Upper lobe of left lung (tissue), 6 donors: ENCODE data around the gene WTAP. TPM values are rescaled to one million over a fixed set of nuclear protein-coding genes. Genes with fewer than 3 reads are reported as not detected.

ENCODE experiments used
- ATAC-seq, 2 donors: fragments of 200-7000 bp; cut with Tn5 transposase; one replicate each; pipeline ENCODE4 v1.9.1; 2022; ENCODE audit warnings: mild to moderate bottlenecking in 2 of 2, moderate library complexity in 2 of 2; ENCODE audit not compliant: low FRiP score in 2 of 2
- DNase-seq, 2 donors: peaks; one replicate each; pipeline ENCODE4 v3.0.0-alpha.2; 2019 to 2020
- H3K27ac ChIP-seq, 4 donors: fragments of 200-600 bp; sonication (generic); one replicate each; pipeline ENCODE4 v1.5.1; 2016 to 2019
- H3K27me3 ChIP-seq, 4 donors: fragments of 200-600 bp; sonication (generic); one replicate each; pipeline ENCODE4 v1.5.1; 2017 to 2019
- H3K36me3 ChIP-seq, 4 donors: fragments of 200-600 bp; sonication (generic); one replicate each; pipeline ENCODE4 v1.5.1; 2016 to 2019
- H3K4me1 ChIP-seq, 4 donors: fragments of 200-600 bp; sonication (generic); one replicate each; pipeline ENCODE4 v1.5.1; 2018 to 2019
- H3K4me3 ChIP-seq, 4 donors: fragments of 200-600 bp; sonication (generic); one replicate each; pipeline ENCODE4 v1.5.1; 2017 to 2019; ENCODE audit warnings: mild to moderate bottlenecking in 2 of 4, moderate library complexity in 1 of 4
- H3K9me3 ChIP-seq, 4 donors: fragments of 200-600 bp; sonication (generic); one replicate each; pipeline ENCODE4 v1.5.1; 2018 to 2019
- EP300 ChIP-seq, 4 donors: sonication (generic); formaldehyde crosslinking; IDR thresholded peaks; one replicate each; pipeline ENCODE4 v1.5.1; 2017; ENCODE audit warnings: antibody characterized with exemption in 4 of 4, control low read depth in 2 of 4
- POLR2A ChIP-seq, 4 donors: fragments of 450-650 bp; IDR thresholded peaks; one replicate each; pipeline ENCODE4 v1.5.1; 2016 to 2017; ENCODE audit warnings: antibody characterized with exemption in 4 of 4, mild to moderate bottlenecking in 2 of 4
- POLR2AphosphoS5 ChIP-seq, 2 donors: sonication (generic); formaldehyde crosslinking; IDR thresholded peaks; one replicate each; pipeline ENCODE4 v1.5.1; 2017; ENCODE audit warnings: antibody characterized with exemption in 2 of 2
- WGBS, 2 donors: methylation state at CpG; one replicate each; pipeline ENCODE4 v1.1.5; 2017 to 2018; 5-methylcytosine and 5-hydroxymethylcytosine counted together
- total RNA-seq, 6 donors: library from RNA; depleted of rRNA in 4 of 6; stranded (reverse); fragments of >200 nt in 4 of 6; gene quantifications; one replicate each; pipeline versions ENCODE4 v1.1.0 to v1.2.1, GENCODE V29; 2016 to 2021
- TF ChIP-seq, protein P1 (sequence below), 6 experiments: fragments of 450-650 bp in 4 of 6; fragments of 200-600 bp in 2 of 6; sonication (generic) in 2 of 6; IDR thresholded peaks; one replicate each; pipeline ENCODE4 v1.5.1; 2016 to 2019; ENCODE audit warnings: antibody characterized with exemption in 6 of 6
- donor health status: DM: no; HTN: no; CAD: no; lungs with moderate emphysema.
- donor health status: DM: no; HTN: yes; CAD: no; lungs with severe emphysema.

Gene WTAP
- total RNA-seq, 6 donors from 2014 or later = 67.0 to 123 (median 90.6) TPM

DNA sequence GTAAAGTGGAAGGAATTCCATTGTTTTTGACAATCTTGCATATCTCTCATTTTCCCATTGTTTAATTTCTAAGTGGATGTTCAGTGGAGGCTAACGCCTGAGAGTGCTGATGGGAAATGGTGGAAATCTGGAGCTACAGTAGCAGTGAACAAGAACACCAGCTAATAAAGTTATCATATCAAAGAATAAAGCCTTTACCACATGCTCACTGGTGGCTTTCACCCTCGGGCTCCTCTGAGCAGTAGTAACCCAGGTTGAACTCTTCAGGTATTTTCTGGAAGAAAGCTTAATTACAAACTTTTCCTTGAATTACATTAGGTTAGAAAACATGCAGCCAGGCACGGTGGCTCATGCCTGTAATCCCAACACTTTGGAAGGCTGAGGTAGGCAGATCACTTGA is 24.1 kb downstream of the WTAP start:
- Histone ChIP-seq H3K36me3 (peaks cover 18 to 97% (median 57%) of the 10 kb centered on the region in 4 donors), H3K4me1 (no peaks in the 10 kb centered on the region), H3K27me3 (no peaks in the 10 kb centered on the region), H3K9me3 (no peaks in the 10 kb centered on the region), H3K4me3 (no peak overlapping the region), H3K27ac (no peak overlapping the region)
- DNase-seq (no peak), ATAC-seq (no peak)
- TF ChIP-seq POLR2A (IDR thresholded peaks at IDR 0.05) (no peak), POLR2AphosphoS5 (IDR thresholded peaks at IDR 0.05) (no peak), EP300 (IDR thresholded peaks at IDR 0.05) (no peak)
- TF ChIP-seq, protein P1, sequence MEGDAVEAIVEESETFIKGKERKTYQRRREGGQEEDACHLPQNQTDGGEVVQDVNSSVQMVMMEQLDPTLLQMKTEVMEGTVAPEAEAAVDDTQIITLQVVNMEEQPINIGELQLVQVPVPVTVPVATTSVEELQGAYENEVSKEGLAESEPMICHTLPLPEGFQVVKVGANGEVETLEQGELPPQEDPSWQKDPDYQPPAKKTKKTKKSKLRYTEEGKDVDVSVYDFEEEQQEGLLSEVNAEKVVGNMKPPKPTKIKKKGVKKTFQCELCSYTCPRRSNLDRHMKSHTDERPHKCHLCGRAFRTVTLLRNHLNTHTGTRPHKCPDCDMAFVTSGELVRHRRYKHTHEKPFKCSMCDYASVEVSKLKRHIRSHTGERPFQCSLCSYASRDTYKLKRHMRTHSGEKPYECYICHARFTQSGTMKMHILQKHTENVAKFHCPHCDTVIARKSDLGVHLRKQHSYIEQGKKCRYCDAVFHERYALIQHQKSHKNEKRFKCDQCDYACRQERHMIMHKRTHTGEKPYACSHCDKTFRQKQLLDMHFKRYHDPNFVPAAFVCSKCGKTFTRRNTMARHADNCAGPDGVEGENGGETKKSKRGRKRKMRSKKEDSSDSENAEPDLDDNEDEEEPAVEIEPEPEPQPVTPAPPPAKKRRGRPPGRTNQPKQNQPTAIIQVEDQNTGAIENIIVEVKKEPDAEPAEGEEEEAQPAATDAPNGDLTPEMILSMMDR (IDR thresholded peaks at IDR 0.05) = no peak
- WGBS, 2 donors = 90 to 91% methylated on average over 3 of the region's 3 CpGs

DNA sequence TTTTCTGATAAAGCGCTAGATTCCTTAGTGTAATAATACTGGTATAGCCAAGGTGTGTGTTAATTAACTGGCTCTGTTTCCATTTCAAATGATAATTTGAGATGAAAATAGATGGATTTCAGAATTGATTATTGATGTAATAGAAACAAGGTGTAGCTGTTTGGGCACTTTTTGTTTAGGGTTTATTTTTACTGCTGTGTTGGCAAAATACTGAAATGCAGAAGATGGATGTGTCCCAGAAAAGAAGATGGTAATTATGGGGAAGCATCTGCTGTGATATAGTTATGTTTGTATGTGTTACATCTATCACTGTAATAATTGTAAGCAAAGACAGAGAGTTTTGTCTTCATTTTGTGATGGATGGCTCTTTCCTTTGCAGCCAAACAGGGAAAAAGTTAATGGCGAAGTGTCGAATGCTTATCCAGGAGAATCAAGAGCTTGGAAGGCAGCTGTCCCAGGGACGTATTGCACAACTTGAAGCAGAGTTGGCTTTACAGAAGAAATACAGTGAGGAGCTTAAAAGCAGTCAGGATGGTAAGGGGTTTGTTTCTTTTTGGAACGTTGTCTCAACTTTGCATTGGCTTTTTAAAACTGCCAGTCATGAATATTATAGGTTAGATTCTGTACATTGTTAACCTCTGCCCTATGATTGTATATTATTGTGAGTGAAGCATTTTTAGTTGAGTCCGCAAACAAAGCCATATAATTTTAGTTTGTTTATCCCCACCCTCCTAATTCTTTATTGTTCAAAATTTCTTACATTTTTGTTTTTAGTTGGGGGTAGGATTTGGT is 26.0 kb downstream of the WTAP start:
- TF ChIP-seq POLR2A (IDR thresholded peaks at IDR 0.05) (no peak), POLR2AphosphoS5 (IDR thresholded peaks at IDR 0.05) (no peak), EP300 (IDR thresholded peaks at IDR 0.05) (no peak)
- TF ChIP-seq, protein P1 (IDR thresholded peaks at IDR 0.05) = no peak
- Histone ChIP-seq H3K4me3 (no peak overlapping the region), H3K36me3 (peaks cover 18 to 97% (median 54%) of the 10 kb centered on the region in 4 donors), H3K27ac (no peak overlapping the region), H3K27me3 (no peaks in the 10 kb centered on the region), H3K4me1 (peaks cover 0 to 3% (median 0%) of the 10 kb centered on the region in 4 donors), H3K9me3 (no peaks in the 10 kb centered on the region)
- WGBS, 2 donors = 67 to 71% methylated on average over 6 of the region's 6 CpGs
- no peak for DNase-seq
- ATAC-seq = no peak

DNA sequence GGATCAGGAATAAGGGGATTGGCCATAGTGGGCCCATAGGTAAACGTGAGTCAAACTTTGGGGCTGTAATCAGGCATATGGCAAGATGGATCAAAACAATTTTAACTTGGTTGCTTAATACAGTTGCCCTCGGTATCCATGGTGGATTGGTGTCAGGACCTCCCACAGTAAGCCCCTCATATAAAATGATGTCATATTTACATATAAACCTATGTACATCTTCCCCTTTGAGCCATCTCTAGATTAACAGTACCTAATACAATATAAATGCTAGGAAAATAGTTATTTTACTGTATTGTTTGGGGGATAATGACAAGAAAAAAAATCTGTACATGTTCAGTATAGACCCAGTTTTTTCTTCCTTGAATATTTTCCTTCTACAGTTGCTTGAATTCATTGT is 27.1 kb downstream of the WTAP start:
- WGBS, 2 donors = 87 to 94% methylated on average over 2 of the region's 2 CpGs
- peaks cover 18 to 92% (median 46%) of the 10 kb centered on the region in 4 donors for H3K36me3 ChIP-seq
- ATAC-seq = no peak
- H3K4me1 ChIP-seq = peaks cover 0 to 3% (median 0%) of the 10 kb centered on the region in 4 donors
- peak overlapping the region in 1 of 4 donors; percentile 11 for H3K27ac ChIP-seq
- DNase-seq = no peak
- no peak overlapping the region for H3K4me3 ChIP-seq
- H3K27me3 ChIP-seq = no peaks in the 10 kb centered on the region
- no peaks in the 10 kb centered on the region for H3K9me3 ChIP-seq
- TF ChIP-seq EP300 (IDR thresholded peaks at IDR 0.05) = no peak
- TF ChIP-seq POLR2A (IDR thresholded peaks at IDR 0.05) = no peak

- H3K4me3 ChIP-seq = no peak overlapping the region
- peak overlapping the region in 1 of 4 donors; percentile 11 for H3K27ac ChIP-seq
- no peaks in the 10 kb centered on the region for H3K27me3 ChIP-seq
- DNase-seq (no peak), ATAC-seq (peak in 1 of 2 donors; percentile 10)
- H3K36me3 ChIP-seq = peaks cover 13 to 84% (median 40%) of the 10 kb centered on the region in 4 donors
- 84% methylated on average over 14 to 15 of the region's 15 CpGs for WGBS, 2 donors
- H3K9me3 ChIP-seq = no peaks in the 10 kb centered on the region
- no peak for TF ChIP-seq POLR2A (IDR thresholded peaks at IDR 0.05)
- TF ChIP-seq, protein P1 (IDR thresholded peaks at IDR 0.05) = no peak
- no peak for TF ChIP-seq POLR2AphosphoS5 (IDR thresholded peaks at IDR 0.05)
- TF ChIP-seq EP300 (IDR thresholded peaks at IDR 0.05) = no peak
- peaks cover 1 to 3% (median 2%) of the 10 kb centered on the region in 4 donors for H3K4me1 ChIP-seq
These were observed 27.9 kb downstream of the WTAP start for GRCh38 chr6:159754959-159755914.

DNA sequence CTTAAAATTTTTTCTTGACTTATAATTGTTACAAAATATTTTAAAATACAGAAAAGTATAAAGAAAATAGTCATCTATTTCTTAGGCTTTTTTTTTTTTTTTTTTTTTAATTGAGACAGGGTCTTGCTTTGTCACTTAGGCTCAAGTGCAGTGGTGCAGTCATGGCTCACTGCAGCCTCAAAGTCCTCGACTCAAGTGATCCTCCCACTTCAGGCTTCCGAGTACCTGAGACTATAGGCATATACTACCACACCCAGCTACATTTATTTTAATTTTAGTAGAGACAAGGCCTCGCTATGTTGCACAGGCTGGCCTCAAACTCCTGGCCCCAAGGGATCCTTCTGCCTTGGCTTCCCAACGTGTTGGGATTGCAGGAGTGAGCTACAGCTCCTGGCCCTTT is 29.2 kb downstream of the WTAP start:
- no peak for ATAC-seq
- DNase-seq = peak in 1 of 2 donors; percentile 56
- 81 to 86% methylated on average over 4 of the region's 4 CpGs for WGBS, 2 donors
- Histone ChIP-seq H3K4me1 (peaks cover 11 to 14% (median 12%) of the 10 kb centered on the region in 4 donors), H3K27ac (no peak overlapping the region), H3K27me3 (no peaks in the 10 kb centered on the region), H3K36me3 (peaks cover 9 to 74% (median 37%) of the 10 kb centered on the region in 4 donors), H3K9me3 (no peaks in the 10 kb centered on the region), H3K4me3 (no peak overlapping the region)
- no peak for TF ChIP-seq POLR2A (IDR thresholded peaks at IDR 0.05)
- TF ChIP-seq POLR2AphosphoS5 (IDR thresholded peaks at IDR 0.05) = no peak
- TF ChIP-seq, protein P1 (IDR thresholded peaks at IDR 0.05) = no peak
- no peak for TF ChIP-seq EP300 (IDR thresholded peaks at IDR 0.05)
